ENCODE measurements around the gene PHF21A. TPM values are rescaled to one million over a fixed set of nuclear protein-coding genes. Genes with fewer than 3 reads are reported as not detected.

The PHF21A gene
- total and polyA plus RNA-seq, 2 of the 13 experiments (the other 11 are each of a cell fraction or from before 2014, with no cell fraction given), result 4.1 to 34.6 TPM

- FAIRE-seq (no peak), ATAC-seq (peak; percentile 52), DNase-seq (ENCODE audit: low spot score) (no peak)
- in situ Hi-C loops (cut with HindIII; ENCODE audit: extremely low pct_ligation_motif_present, low pct_unique_long_range_greater_than_20kb) (no loop called here), intact Hi-C loops (cut with micrococcal nuclease; ENCODE audit: unreplicated experiment) (no loop called here)
- WGBS (ENCODE audit: low lambda C conversion rate), result 42% methylated on average over 7 of the region's 10 CpGs
- H3K4me2 ChIP-seq (ENCODE audit: low read depth, low read length), result no peak overlapping the region
- ChIA-PET POLR2A (interaction anchor here (1.8 to 2.3 kb wide), 2 partner anchors 8 to 12 kb away, joined by 5 to 7 read pairs; partner anchors contain the start of genes LARGE2 and PEX16), CTCF (ENCODE audit: low intra/inter-chr PET ratio, low total read pairs) (no interaction called here)
- no TSS peak for BruUV-seq (replicated peaks)
- TF ChIP-seq ZNF180 (CRISPR knock-in tag; IDR thresholded peaks at IDR 0.05; ENCODE audit: borderline replicate concordance, low read depth), result no peak
- TF ChIP-seq HNF4A (CRISPR knock-in tag; IDR thresholded peaks at IDR 0.05), result peak; percentile 10; the same call in 1 of the 2 replicates
- no peak overlapping the region for H3K9ac ChIP-seq (ENCODE audit: insufficient read depth, low read depth, low read length)
- H3K79me2 ChIP-seq (ENCODE audit: insufficient read depth, low read length), result no peaks in the 10 kb centered on the region
- no peak overlapping the region for H3K27ac ChIP-seq (ENCODE audit: extremely low read length, insufficient read depth, low read length)
- H3K4me1 ChIP-seq (ENCODE audit: insufficient read depth, low read length), result peaks cover 22% of the 10 kb centered on the region
- no peaks in the 10 kb centered on the region for H3K27me3 ChIP-seq (ENCODE audit: control insufficient read depth in 1 of 2, insufficient read depth in 2 of 2, low read length in 2 of 2)
- H4K20me1 ChIP-seq (ENCODE audit: insufficient read depth, low read length), result no peaks in the 10 kb centered on the region
- peaks cover 3 to 13% of the 10 kb centered on the region in 2 experiments; a peak in 3 of 5 replicates for H3K36me3 ChIP-seq (replicated peaks in 1 of 2; ENCODE audit: control insufficient read depth in 1 of 2, insufficient read depth in 2 of 2, low read length in 2 of 2)
- H3K4me3 ChIP-seq (replicated peaks in 1 of 3; ENCODE audit: insufficient read depth in 1 of 3, low read depth in 2 of 3, low read length in 3 of 3), result no peak overlapping the region
- H3K9me3 ChIP-seq (ENCODE audit: low read length), result no peaks in the 10 kb centered on the region
- H2AFZ ChIP-seq (ENCODE audit: low read length), result no peak overlapping the region
Observed at GRCh38 chr11:45929486-45930030, 191.7 kb downstream of the PHF21A start.

- Histone ChIP-seq H3K36me3 (replicated peaks in 1 of 2; ENCODE audit: control insufficient read depth in 1 of 2, insufficient read depth in 2 of 2, low read length in 2 of 2) (peaks cover 3 to 4% of the 10 kb centered on the region in 2 experiments; a peak in 3 of 5 replicates), H3K27me3 (ENCODE audit: control insufficient read depth in 1 of 2, insufficient read depth in 2 of 2, low read length in 2 of 2) (no peaks in the 10 kb centered on the region), H3K9me3 (ENCODE audit: low read length) (no peaks in the 10 kb centered on the region), H3K4me3 (replicated peaks in 1 of 3; ENCODE audit: insufficient read depth in 1 of 3, low read depth in 2 of 3, low read length in 3 of 3) (no peak overlapping the region), H3K9ac (ENCODE audit: insufficient read depth, low read depth, low read length) (no peak overlapping the region), H3K27ac (ENCODE audit: extremely low read length, insufficient read depth, low read length) (no peak overlapping the region), H3K4me2 (ENCODE audit: low read depth, low read length) (no peak overlapping the region), H2AFZ (ENCODE audit: low read length) (no peak overlapping the region), H3K79me2 (ENCODE audit: insufficient read depth, low read length) (no peaks in the 10 kb centered on the region), H3K4me1 (ENCODE audit: insufficient read depth, low read length) (peaks cover 17% of the 10 kb centered on the region), H4K20me1 (ENCODE audit: insufficient read depth, low read length) (no peaks in the 10 kb centered on the region)
- no peak for DNase-seq (ENCODE audit: low spot score)
- ChIA-PET CTCF (ENCODE audit: low intra/inter-chr PET ratio, low total read pairs) (no interaction called here), POLR2A (interaction anchor here (2.3 kb wide), 1 partner anchor 11 kb away, joined by 7 read pairs; the partner anchor contains the start of gene PEX16)
- WGBS (ENCODE audit: low lambda C conversion rate), result 98% methylated on average over 7 of the region's 13 CpGs
- no peak for TF ChIP-seq POLR2G (IDR thresholded peaks at IDR 0.05; ENCODE audit: low read depth, low read length)
- 0 out of 2 replicates have a peak, but pooled peaks have one; percentile 24 for TF ChIP-seq KDM2A (CRISPR knock-in tag; IDR thresholded peaks at IDR 0.05; ENCODE audit: borderline replicate concordance, low read depth)
- no TSS peak for BruUV-seq (replicated peaks)
- intact Hi-C loops (cut with micrococcal nuclease; ENCODE audit: unreplicated experiment) (no loop called here), in situ Hi-C loops (cut with HindIII; ENCODE audit: extremely low pct_ligation_motif_present, low pct_unique_long_range_greater_than_20kb) (no loop called here)
- no peak for ATAC-seq
- no peak for FAIRE-seq
Observed at GRCh38 chr11:45928535-45929215, 192.6 kb downstream of the PHF21A start.
